Erythroblast (primary cell): ENCODE data around the gene RAMP1.

Experiments
- GATA1 ChIP-seq: IDR thresholded peaks from 2 replicates; pipeline ENCODE4 v1.6.1; 2011; ENCODE audit warnings: low read depth, mild to moderate bottlenecking, control low read depth, low read length, moderate library complexity
- POLR2A ChIP-seq: IDR thresholded peaks from 2 replicates; pipeline ENCODE4 v1.6.1; 2011; ENCODE audit warnings: mild to moderate bottlenecking, low read length

GRCh38 chr2:237896956-237897355 lies 37.5 kb downstream of the RAMP1 start:
- no peak for TF ChIP-seq POLR2A
- TF ChIP-seq GATA1: no peak
